ENCODE data around the gene ROBO1.
"Not testable (repeated sequence)": the region's sequence is repeated elsewhere in the genome, so short reads cannot be mapped to it uniquely, and the experiment has no call there.

ROBO1 gene

GRCh38 chr3:79314544-79314943 is 453.3 kb downstream of the ROBO1 start:
- H3K4me3 ChIP-seq (ENCODE audit: control insufficient read depth, low read depth, low read length) = no peak overlapping the region
- TF ChIP-seq CTCF (IDR thresholded peaks at IDR 0.05; ENCODE audit: control insufficient read depth, insufficient read depth, low read depth, low read length, missing control alignments) = no peak
- DNase-seq (ENCODE audit: low read depth) = no peak

GRCh38 chr3:79310016-79310415 is 457.8 kb downstream of the ROBO1 start:
- no peak overlapping the region for H3K4me3 ChIP-seq (ENCODE audit: control insufficient read depth, low read depth, low read length)
- TF ChIP-seq CTCF (IDR thresholded peaks at IDR 0.05; ENCODE audit: control insufficient read depth, insufficient read depth, low read depth, low read length, missing control alignments) = no peak
- DNase-seq (ENCODE audit: low read depth) = no peak

- no peak for TF ChIP-seq CTCF (IDR thresholded peaks at IDR 0.05; ENCODE audit: control insufficient read depth, insufficient read depth, low read depth, low read length, missing control alignments)
- no peak for DNase-seq (ENCODE audit: low read depth)
- no peak overlapping the region for H3K4me3 ChIP-seq (ENCODE audit: control insufficient read depth, low read depth, low read length)
These were observed 460.7 kb downstream of the ROBO1 start for GRCh38 chr3:79306934-79307570.

GRCh38 chr3:79299949-79300635 is 467.7 kb downstream of the ROBO1 start:
- not testable (repeated sequence) for H3K4me3 ChIP-seq (ENCODE audit: control insufficient read depth, low read depth, low read length); DNase-seq (ENCODE audit: low read depth)

GRCh38 chr3:79297245-79297960 is 470.4 kb downstream of the ROBO1 start:
- no peak for TF ChIP-seq CTCF (IDR thresholded peaks at IDR 0.05; ENCODE audit: control insufficient read depth, insufficient read depth, low read depth, low read length, missing control alignments)
- peak; percentile 78 for DNase-seq (ENCODE audit: low read depth)
- H3K4me3 ChIP-seq (ENCODE audit: control insufficient read depth, low read depth, low read length) = no peak overlapping the region

- DNase-seq (ENCODE audit: low read depth) = no peak
- H3K4me3 ChIP-seq (ENCODE audit: control insufficient read depth, low read depth, low read length) = no peak overlapping the region
- TF ChIP-seq CTCF (IDR thresholded peaks at IDR 0.05; ENCODE audit: control insufficient read depth, insufficient read depth, low read depth, low read length, missing control alignments) = no peak
These were observed 480.9 kb downstream of the ROBO1 start for GRCh38 chr3:79286882-79287281.

GRCh38 chr3:79285871-79286270 is 481.9 kb downstream of the ROBO1 start:
- no peak for TF ChIP-seq CTCF (IDR thresholded peaks at IDR 0.05; ENCODE audit: control insufficient read depth, insufficient read depth, low read depth, low read length, missing control alignments)
- no peak for DNase-seq (ENCODE audit: low read depth)

More at GRCh38 chr3:79285871-79286270, 481.9 kb downstream of the ROBO1 start:
- no peak overlapping the region for H3K4me3 ChIP-seq (ENCODE audit: control insufficient read depth, low read depth, low read length)
